Islet of Langerhans (tissue), 1 donor: ENCODE data around the gene STK24.
"Not testable (repeated sequence)": the region's sequence is repeated elsewhere in the genome, so short reads cannot be mapped to it uniquely, and the experiment has no call there.

Source experiments
- FAIRE-seq: peaks from one replicate; lab custom pipeline; 2011; peaks lifted over from hg19 to GRCh38; lab: Jason Lieb, UNC

STK24 gene

GRCh38 chr13:98581971-98582702 is 5.2 kb upstream of the STK24 start:
- FAIRE-seq, result no peak

DNA sequence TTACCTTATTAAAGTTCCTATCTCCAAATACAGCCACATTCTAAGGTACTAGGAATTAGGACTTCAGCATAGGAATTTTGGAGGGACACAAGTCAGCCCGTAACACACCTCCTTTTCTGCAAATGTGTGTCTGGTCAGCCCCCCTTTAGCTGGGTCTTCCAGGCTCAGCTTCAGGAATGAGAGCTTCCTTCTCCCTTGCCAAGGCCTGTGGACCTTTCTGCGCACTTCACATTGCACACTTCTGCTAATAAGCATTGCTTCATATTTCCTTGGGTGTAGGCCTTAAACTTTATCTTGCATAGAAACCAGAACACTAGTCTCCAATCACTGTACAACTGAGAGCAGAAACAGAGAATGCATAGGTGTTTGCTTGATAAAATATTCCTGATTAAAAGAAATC is 4.5 kb upstream of the STK24 start:
- FAIRE-seq, result no peak

- no peak for FAIRE-seq
Measured at GRCh38 chr13:98580420-98580819, 3.5 kb upstream of the STK24 start.

DNA sequence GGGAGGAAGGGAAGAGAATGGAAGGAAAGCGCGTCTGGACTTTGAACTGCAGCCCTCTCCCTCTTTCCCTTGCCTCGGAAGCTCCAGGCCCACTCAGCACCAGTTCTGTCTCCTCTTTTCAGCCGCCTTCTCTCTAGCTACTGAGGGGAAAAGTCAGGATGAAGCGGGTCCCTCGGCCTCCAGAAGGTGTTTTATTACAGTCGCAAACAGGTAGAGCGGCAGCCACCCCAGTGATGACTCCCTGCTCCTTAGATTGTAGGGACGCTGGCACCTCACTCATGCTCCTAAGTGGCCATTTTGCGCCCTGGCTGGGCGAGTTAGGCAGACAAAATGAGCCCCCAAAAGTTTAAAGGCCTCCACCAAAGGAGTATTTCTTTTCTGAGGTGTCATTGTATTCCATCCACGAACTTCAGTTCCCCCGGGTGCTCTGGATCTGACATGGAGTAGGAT is 954 bp upstream of the STK24 start:
- no peak for FAIRE-seq

DNA sequence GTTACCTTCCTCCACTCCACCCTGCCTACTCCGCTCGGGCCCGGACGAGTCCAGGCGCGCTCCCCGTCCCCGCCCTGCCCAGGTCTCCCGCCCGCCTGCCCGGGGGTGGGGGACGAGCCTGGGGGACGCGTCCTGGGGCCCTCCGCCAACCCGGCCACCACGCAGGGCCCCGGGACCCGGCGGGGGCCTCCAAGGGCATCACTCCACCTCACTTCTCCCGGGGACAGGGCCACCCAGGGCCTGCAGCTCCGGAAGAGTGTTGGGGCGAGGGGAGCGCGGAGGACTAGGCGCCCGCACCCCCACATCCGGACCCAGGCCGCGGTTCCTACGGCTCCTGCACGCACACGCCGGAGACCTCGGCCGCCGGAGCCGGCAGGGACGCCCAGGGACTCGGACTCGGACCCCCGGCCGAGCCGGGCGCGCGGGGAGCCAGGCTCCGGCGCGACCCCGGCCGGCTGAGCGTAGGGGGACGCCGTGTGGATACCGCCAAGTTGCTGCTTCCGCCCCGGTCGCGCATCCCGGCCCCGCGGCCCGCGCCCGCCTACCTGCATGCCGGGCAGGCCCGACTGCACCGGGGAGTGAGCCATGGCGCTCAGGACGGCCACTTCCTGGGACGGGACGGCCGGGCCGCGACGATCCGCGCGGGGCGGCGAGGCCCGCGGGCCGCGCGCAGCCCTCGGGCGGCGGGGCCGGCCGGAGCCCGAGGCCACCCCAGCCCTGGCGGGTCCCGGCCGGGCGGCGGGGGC is 534 bp downstream of the STK24 start:
- FAIRE-seq, result no peak

DNA sequence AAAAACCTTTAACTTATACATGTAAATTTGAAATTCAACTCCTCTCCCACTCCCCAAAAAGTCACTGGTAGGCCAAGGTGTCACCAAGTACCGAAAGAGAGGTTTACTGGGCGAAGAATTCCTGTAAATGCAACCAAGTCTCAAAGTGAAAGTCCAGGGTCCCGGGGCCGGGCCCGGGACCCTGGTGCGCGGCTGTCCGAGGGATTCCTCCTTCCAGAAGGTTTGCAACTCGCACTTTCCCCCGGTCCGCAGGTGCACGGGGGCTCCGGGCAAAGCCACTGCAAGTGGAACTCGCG is 1.1 kb downstream of the STK24 start:
- no peak for FAIRE-seq

GRCh38 chr13:98575009-98575903 is 1.7 kb downstream of the STK24 start:
- no peak for FAIRE-seq

- FAIRE-seq, result no peak
Measured at GRCh38 chr13:98571955-98572662, 4.8 kb downstream of the STK24 start.

GRCh38 chr13:98570929-98571372 is 6.0 kb downstream of the STK24 start:
- no peak for FAIRE-seq

- FAIRE-seq, result not testable (repeated sequence)
Measured at GRCh38 chr13:98569494-98570367, 7.2 kb downstream of the STK24 start.

DNA sequence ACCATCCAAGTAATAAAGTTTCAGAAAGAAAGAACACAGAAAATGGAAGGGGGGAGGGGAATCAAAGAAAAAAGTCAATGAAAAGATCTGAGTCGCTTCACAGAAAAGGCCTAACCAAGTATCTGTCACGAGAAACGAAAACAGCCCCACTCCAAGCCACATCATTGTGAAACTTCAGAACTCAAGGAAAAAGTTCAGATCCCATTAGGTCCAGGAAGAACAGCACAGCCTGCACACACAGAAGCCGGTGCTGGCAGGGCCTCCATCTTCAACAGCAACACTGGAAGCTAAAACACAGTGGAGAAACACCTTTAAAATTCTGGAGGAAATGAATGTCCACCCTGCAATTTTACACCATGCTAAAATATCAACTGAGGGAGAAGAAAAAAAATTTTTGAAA is 8.0 kb downstream of the STK24 start:
- no peak for FAIRE-seq

- FAIRE-seq, result no peak
Measured at GRCh38 chr13:98567140-98567539, 9.8 kb downstream of the STK24 start.

DNA sequence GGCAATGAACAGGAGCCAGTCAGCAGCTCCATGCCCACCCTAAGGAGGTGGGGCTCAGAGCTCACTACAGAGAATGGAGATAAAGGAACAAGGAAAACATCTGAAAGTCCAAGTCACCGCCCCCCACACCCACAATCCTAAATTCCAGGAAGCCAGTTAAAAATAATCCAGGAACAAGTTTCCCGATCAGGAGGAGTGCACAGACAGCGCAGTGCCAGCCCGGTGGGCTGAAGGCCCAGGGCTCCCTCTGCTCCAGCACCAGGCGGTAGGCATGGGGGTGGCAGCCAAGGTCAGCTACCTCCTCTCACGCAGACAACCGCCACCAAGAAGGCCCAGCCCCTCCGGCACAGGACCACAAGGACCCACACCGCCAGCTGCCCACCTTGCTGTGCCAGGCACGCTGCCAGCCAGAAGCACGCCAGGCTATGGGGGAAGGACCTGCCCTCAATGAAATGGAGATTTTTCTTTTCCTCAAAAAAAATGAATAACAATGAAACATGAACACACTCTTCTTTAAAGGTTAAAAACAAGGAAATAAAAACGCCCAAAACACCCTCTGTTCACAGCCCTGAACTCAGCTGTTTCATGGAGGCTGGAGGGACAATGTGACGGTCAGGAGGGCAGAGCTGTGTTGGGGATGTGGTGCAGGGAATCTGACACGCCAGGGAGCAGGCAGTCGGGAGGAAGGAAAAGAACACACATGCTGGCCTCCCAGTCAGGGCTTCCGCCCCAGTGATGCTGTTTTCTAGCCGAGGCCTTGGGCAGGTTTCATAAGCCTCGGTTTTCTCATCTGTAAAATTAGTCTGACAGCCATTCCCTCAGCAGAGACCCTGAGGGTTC is 11.0 kb downstream of the STK24 start:
- FAIRE-seq, result no peak

- FAIRE-seq, result no peak
Measured at GRCh38 chr13:98564204-98564603, 12.7 kb downstream of the STK24 start.

GRCh38 chr13:98563071-98563470 is 13.8 kb downstream of the STK24 start:
- no peak for FAIRE-seq

GRCh38 chr13:98559169-98559568 is 17.7 kb downstream of the STK24 start:
- no peak for FAIRE-seq

DNA sequence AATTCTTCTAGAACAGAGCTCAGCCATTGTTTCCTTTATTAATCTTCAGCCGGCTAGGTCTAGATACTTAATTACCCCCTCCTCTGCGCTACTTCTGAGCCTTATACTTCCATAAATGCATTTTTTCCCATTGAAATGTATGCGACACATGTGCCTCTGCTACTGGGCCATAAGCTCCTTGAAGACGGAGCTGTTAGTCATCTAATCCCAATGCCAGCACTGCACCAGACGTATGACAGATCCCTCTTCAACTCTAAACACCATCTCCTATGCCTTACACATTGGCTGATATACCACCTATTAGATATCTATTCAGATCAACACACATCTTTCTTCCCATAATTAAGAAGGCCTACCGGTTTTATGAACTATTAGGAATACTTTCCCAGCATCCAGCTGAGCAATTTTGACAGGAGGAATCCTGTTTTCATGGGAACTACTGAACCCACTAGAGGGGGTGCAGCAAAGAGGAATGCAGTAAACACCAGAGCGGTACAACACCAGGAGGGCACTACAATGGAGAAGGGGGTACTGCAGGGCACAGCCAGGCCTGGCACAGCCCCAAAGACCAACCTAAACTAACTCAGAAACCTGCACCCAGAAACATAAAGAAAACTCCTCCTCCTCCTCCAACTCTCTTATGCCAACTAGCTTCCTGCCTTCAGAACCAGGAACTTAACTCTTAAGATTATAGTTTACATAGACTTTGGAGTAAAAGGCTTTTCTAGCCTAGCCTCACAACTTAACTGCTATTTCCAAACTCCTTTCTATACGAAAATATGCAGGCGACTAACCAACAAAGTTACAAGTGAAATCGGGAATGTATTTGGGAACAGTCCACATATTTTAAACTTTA is 18.7 kb downstream of the STK24 start:
- FAIRE-seq, result no peak

GRCh38 chr13:98556968-98557631 is 19.8 kb downstream of the STK24 start:
- FAIRE-seq, result no peak
